Measurements from ENCODE around the gene FRAS1. TPM values are rescaled to one million over a fixed set of nuclear protein-coding genes. Genes with fewer than 3 reads are reported as not detected.
"Not testable (repeated sequence)": the region's sequence is repeated elsewhere in the genome, so short reads cannot be mapped to it uniquely, and the experiment has no call there.

FRAS1 gene
- total RNA-seq, 5 donors from 2014 or later (not counting 1 experiment from before 2014, with no cell fraction given): 0.23 to 0.39 (median 0.32) TPM; not detected in 2

DNA sequence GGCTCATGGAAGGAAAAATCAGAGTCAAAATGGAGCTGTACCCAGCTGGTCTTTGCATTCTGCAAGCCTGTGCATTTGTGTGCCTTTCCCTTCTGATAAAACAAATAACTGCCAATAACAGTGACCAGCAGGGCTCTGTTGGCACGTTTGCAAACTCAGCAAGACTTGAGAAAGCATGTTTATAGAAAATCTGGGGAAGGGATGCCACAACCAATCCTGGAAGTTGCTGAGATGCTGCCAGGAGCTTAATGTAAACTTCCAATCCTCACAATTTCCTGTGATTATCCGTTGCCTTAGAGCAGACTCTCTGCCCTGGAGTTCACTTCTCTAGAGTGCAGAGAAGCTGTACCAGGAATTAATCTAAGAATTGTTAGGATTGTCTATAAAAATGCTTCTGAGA is 487.6 kb downstream of the FRAS1 start:
- no peak overlapping the region for H3K27ac Mint-ChIP-seq
- no peak overlapping the region for H3K27ac ChIP-seq (ENCODE audit: low read length)
- no peaks in the 10 kb centered on the region for H3K36me3 ChIP-seq (ENCODE audit: control insufficient read depth in 2 of 2, extremely low read depth in 1 of 2, insufficient read depth in 1 of 2, low read length in 1 of 2)
- WGBS (ENCODE audit: insufficient coverage): no CpG with 5 or more reads among the region's 2 CpGs
- H3K4me3 Mint-ChIP-seq: no peak overlapping the region
- peaks cover 0 to 3% (median 0%) of the 10 kb centered on the region in 3 donors for H3K4me1 Mint-ChIP-seq
- no peaks in the 10 kb centered on the region for H3K36me3 Mint-ChIP-seq
- ChIA-PET POLR2A (no interaction called here), CTCF (no interaction called here)
- no peak for ATAC-seq (replicated peaks in 1 of 4)
- peaks cover 5 to 6% of the 10 kb centered on the region in 2 donors for H3K27me3 Mint-ChIP-seq
- H3K9me3 ChIP-seq: no peaks in the 10 kb centered on the region
- H3K4me1 ChIP-seq (ENCODE audit: control insufficient read depth in 1 of 2, extremely low read depth in 1 of 2, insufficient read depth in 2 of 2, low read length in 2 of 2): no peaks in the 10 kb centered on the region
- no peaks in the 10 kb centered on the region for H3K9me3 Mint-ChIP-seq
- DNase-seq: no peak
- H3K4me3 ChIP-seq (ENCODE audit: control insufficient read depth in 1 of 2, extremely low read depth in 1 of 2, low read length in 1 of 2): no peak overlapping the region
- peaks cover 0 to 8% of the 10 kb centered on the region in 2 experiments for H3K27me3 ChIP-seq (replicated peaks in 1 of 2; ENCODE audit: control insufficient read depth in 2 of 2, extremely low read depth in 1 of 2, insufficient read depth in 2 of 2, low read length in 1 of 2)

DNA sequence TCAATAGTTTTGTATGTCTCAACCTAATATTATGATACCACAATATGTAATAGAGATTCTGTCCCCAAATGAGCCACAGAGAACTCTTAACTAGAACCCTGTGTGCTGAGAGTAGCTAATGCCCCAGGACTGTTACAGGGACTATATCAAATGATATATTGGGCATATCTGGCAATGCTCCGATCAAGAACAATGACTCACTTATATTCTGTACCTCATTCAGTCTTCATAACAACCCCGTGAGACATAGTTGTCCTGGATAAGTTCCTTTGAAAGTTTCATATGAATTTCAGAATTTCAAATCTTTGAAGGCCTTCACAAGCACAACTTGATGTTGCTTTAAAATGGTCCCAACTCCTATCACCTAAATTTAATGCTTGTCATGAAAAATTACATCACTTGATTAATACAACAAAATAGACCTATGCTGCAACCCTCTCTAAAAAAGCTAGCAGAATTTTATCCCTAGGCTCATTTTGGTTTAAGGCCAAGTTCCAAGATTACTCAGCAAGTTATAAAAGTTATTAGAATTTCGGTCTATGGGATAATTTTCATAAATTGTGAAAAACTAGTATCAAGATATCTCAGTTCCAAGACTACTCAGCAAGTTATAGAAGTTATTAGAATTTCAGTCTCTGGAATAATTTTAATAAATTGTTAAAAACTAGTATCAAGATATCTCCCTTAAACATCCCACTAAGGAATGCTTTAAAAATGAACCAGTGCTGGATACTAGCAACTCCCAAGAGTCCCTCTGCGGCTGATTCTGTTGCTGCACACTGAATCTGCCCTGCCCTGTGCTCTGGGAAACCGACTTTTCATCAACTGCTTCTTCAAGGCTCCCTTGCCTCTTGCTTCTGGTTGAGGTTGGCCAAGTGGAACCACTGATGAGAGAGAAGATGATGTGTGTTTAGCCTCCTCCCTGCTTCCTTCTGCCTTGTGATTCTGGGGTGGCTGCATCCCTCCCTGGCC is 488.4 kb downstream of the FRAS1 start:
- Histone ChIP-seq H3K27ac (ENCODE audit: low read length) (no peak overlapping the region), H3K36me3 (ENCODE audit: control insufficient read depth in 2 of 2, extremely low read depth in 1 of 2, insufficient read depth in 1 of 2, low read length in 1 of 2) (no peaks in the 10 kb centered on the region), H3K4me3 (ENCODE audit: control insufficient read depth in 1 of 2, extremely low read depth in 1 of 2, low read length in 1 of 2) (no peak overlapping the region), H3K4me1 (ENCODE audit: control insufficient read depth in 1 of 2, extremely low read depth in 1 of 2, insufficient read depth in 2 of 2, low read length in 2 of 2) (no peaks in the 10 kb centered on the region), H3K9me3 (no peaks in the 10 kb centered on the region), H3K27me3 (replicated peaks in 1 of 2; ENCODE audit: control insufficient read depth in 2 of 2, extremely low read depth in 1 of 2, insufficient read depth in 2 of 2, low read length in 1 of 2) (peaks cover 0 to 5% of the 10 kb centered on the region in 2 experiments)
- ATAC-seq (replicated peaks in 1 of 4) (no peak), DNase-seq (no peak)
- H3K4me1 Mint-ChIP-seq: peaks cover 0 to 3% (median 0%) of the 10 kb centered on the region in 3 donors
- peaks cover 9 to 10% of the 10 kb centered on the region in 2 donors for H3K27me3 Mint-ChIP-seq
- CTCF ChIA-PET: interaction anchor here in 1 of 2 donors (0.5 kb wide), 1 partner anchor 1262 kb away, joined by 3 read pairs; no protein-coding TSS in a partner anchor
- 82% methylated on average over 2 of the region's 5 CpGs for WGBS (ENCODE audit: insufficient coverage)
- no peak overlapping the region for H3K4me3 Mint-ChIP-seq
- POLR2A ChIA-PET: no interaction called here
- H3K36me3 Mint-ChIP-seq: no peaks in the 10 kb centered on the region
- H3K27ac Mint-ChIP-seq: no peak overlapping the region
- H3K9me3 Mint-ChIP-seq: no peaks in the 10 kb centered on the region

GRCh38 chr4:78547899-78548298 is 490.8 kb downstream of the FRAS1 start:
- 100% methylated on average over 13 of the region's 28 CpGs for WGBS (ENCODE audit: insufficient coverage)
- H3K4me3 Mint-ChIP-seq; H3K36me3 ChIP-seq (ENCODE audit: control insufficient read depth in 2 of 2, extremely low read depth in 1 of 2, insufficient read depth in 1 of 2, low read length in 1 of 2); H3K4me3 ChIP-seq (ENCODE audit: control insufficient read depth in 1 of 2, extremely low read depth in 1 of 2, low read length in 1 of 2); POLR2A ChIA-PET; H3K27ac ChIP-seq (ENCODE audit: low read length); H3K9me3 ChIP-seq; H3K36me3 Mint-ChIP-seq; H3K9me3 Mint-ChIP-seq; ATAC-seq (replicated peaks in 1 of 4); H3K27ac Mint-ChIP-seq; DNase-seq; CTCF ChIA-PET; H3K4me1 ChIP-seq (ENCODE audit: control insufficient read depth in 1 of 2, extremely low read depth in 1 of 2, insufficient read depth in 2 of 2, low read length in 2 of 2); H3K4me1 Mint-ChIP-seq: not testable (repeated sequence)
- H3K27me3 ChIP-seq (replicated peaks in 1 of 2; ENCODE audit: control insufficient read depth in 2 of 2, extremely low read depth in 1 of 2, insufficient read depth in 2 of 2, low read length in 1 of 2): peaks cover 0 to 17% of the 10 kb centered on the region in 2 experiments
- H3K27me3 Mint-ChIP-seq: peaks cover 23 to 24% of the 10 kb centered on the region in 2 donors

DNA sequence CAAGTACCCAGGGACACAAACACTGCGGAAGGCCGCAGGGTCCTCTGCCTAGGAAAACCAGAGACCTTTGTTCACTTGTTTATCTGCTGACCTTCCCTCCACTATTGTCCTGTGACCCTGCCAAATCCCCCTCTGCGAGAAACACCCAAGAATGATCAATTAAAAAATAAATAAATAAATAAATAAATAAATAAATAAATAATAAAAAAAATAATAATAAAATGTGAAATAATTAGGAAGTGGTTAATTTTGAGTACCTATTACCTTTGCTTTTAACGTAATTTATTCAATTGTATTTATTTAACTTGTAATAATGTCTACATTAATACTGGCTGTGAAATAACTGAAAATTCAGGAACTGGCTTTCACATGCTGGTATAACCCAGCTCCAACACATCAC is 491.8 kb downstream of the FRAS1 start:
- H3K4me3 ChIP-seq (ENCODE audit: control insufficient read depth in 1 of 2, extremely low read depth in 1 of 2, low read length in 1 of 2); H3K36me3 Mint-ChIP-seq; DNase-seq; H3K27ac Mint-ChIP-seq; H3K27ac ChIP-seq (ENCODE audit: low read length); ATAC-seq (replicated peaks in 1 of 4); POLR2A ChIA-PET; H3K4me3 Mint-ChIP-seq; H3K36me3 ChIP-seq (ENCODE audit: control insufficient read depth in 2 of 2, extremely low read depth in 1 of 2, insufficient read depth in 1 of 2, low read length in 1 of 2); H3K9me3 ChIP-seq; H3K9me3 Mint-ChIP-seq; H3K4me1 ChIP-seq (ENCODE audit: control insufficient read depth in 1 of 2, extremely low read depth in 1 of 2, insufficient read depth in 2 of 2, low read length in 2 of 2); H3K4me1 Mint-ChIP-seq; CTCF ChIA-PET: not testable (repeated sequence)
- H3K27me3 ChIP-seq (replicated peaks in 1 of 2; ENCODE audit: control insufficient read depth in 2 of 2, extremely low read depth in 1 of 2, insufficient read depth in 2 of 2, low read length in 1 of 2): peaks cover 0 to 17% of the 10 kb centered on the region in 2 experiments
- H3K27me3 Mint-ChIP-seq: peaks cover 25 to 26% of the 10 kb centered on the region in 2 donors
- no CpG with 5 or more reads among the region's 4 CpGs for WGBS (ENCODE audit: insufficient coverage)

- Histone ChIP-seq H3K27ac (ENCODE audit: low read length) (no peak within 1 kb of the TSS), H3K4me3 (ENCODE audit: control insufficient read depth in 1 of 2, extremely low read depth in 1 of 2, low read length in 1 of 2) (peak within 1 kb of the TSS in 1 of 2 donors; percentile 80), H3K9me3 (no peaks in the 10 kb centered on the region), H3K36me3 (ENCODE audit: control insufficient read depth in 2 of 2, extremely low read depth in 1 of 2, insufficient read depth in 1 of 2, low read length in 1 of 2) (no peaks in the 10 kb centered on the region), H3K27me3 (replicated peaks in 1 of 2; ENCODE audit: control insufficient read depth in 2 of 2, extremely low read depth in 1 of 2, insufficient read depth in 2 of 2, low read length in 1 of 2) (peaks cover 0 to 13% of the 10 kb centered on the region in 2 experiments), H3K4me1 (ENCODE audit: control insufficient read depth in 1 of 2, extremely low read depth in 1 of 2, insufficient read depth in 2 of 2, low read length in 2 of 2) (peaks cover 9% of the 10 kb centered on the region in 2 experiments)
- CTCF ChIA-PET: interaction anchor here in 1 of 2 donors (0.6 kb wide), 1 partner anchor 720 kb away, joined by 3 read pairs; no protein-coding TSS in a partner anchor
- DNase-seq: peak in 3 of 35 experiments; percentile 0 to 9 (median 2)
- POLR2A ChIA-PET: no interaction called here
- Mint-ChIP-seq H3K4me3 (peak within 1 kb of the TSS; percentile 49 to 86 (median 51)), H3K36me3 (no peaks in the 10 kb centered on the region), H3K4me1 (peaks cover 5 to 8% (median 8%) of the 10 kb centered on the region in 3 donors), H3K27me3 (peaks cover 26 to 38% of the 10 kb centered on the region in 2 donors), H3K27ac (no peak within 1 kb of the TSS), H3K9me3 (no peaks in the 10 kb centered on the region)
- ATAC-seq (replicated peaks in 1 of 4): peak in 3 of 4 experiments; percentile 35 to 50 (median 43)
- WGBS (ENCODE audit: insufficient coverage): 3% methylated on average over 56 of the region's 65 CpGs
These were observed 494.6 kb downstream of the FRAS1 start, which contains the start of gene ANXA3 for GRCh38 chr4:78551420-78552351. Gene ANXA3, plus strand, starts transcription at chr4:78551770. Its CDS starts 2,704 bp downstream, at chr4:78554474.

Measured in T-cell (primary cell).